Activated CD8-positive, alpha-beta memory T cell treated with anti-CD3 and anti-CD28 coated beads for 36 hours (primary cell): Measurements from ENCODE around the gene TEDC2. TPM values are rescaled to one million over a fixed set of nuclear protein-coding genes. Genes with fewer than 3 reads are reported as not detected.

ENCODE experiments used
- CTCF ChIA-PET: fragments of 350-600 bp; sonication (Branson Sonifier 250); formaldehyde crosslinking; loops from one replicate; lab custom pipeline; 2021; ENCODE audit warnings: antibody characterized with exemption; lab: Charles Lee
- POLR2A ChIA-PET: fragments of 350-600 bp; sonication (Branson Sonifier 250); formaldehyde crosslinking; loops from one replicate; lab custom pipeline; 2021; ENCODE audit warnings: antibody characterized with exemption; lab: Charles Lee
- total RNA-seq, 2 experiments: library from RNA; stranded (reverse); gene quantifications; one replicate each; pipeline ENCODE4 v1.2.3, GENCODE V29; 2021

Gene TEDC2
- total RNA-seq, 2 experiments from 2014 or later = 33.3 to 38.5 TPM

- CTCF ChIA-PET = interaction anchor here (1.1 to 2.8 kb wide), 2 partner anchors 12 to 19 kb away, joined by 4 to 9 read pairs; no protein-coding TSS in a partner anchor
- POLR2A ChIA-PET = interaction anchor here (0.6 to 1.5 kb wide), 3 partner anchors 18 to 45 kb away, joined by 3 to 7 read pairs (median 5); partner anchors contain the start of gene CEMP1
Observed at GRCh38 chr16:2513405-2514332, 53.8 kb downstream of the TEDC2 start, which contains the start of gene ATP6V0C. ATP6V0C (plus strand) TSS chr16:2513952; CDS start chr16:2514104, 152 bp downstream.

Other genes starting within 250 kb of the TEDC2 start
- 10 to 100 TPM; 12.6 to 13.3 TPM for gene BRICD5, start 249.2 kb upstream of the TEDC2 start, total RNA-seq
- 10 to 100 TPM; 31.6 to 32.6 TPM for gene PGP, start 245.3 kb upstream of the TEDC2 start, total RNA-seq
- 10 to 100 TPM; 25.6 to 29.4 TPM for gene E4F1, start 236.5 kb upstream of the TEDC2 start, total RNA-seq
- gene DNASE1L2, start 223.7 kb upstream of the TEDC2 start, total RNA-seq = 1 to 10 TPM; 1.3 to 1.4 TPM
- 10 to 100 TPM; 35.6 to 36.6 TPM for gene ECI1, start 208.5 kb upstream of the TEDC2 start, total RNA-seq
- gene RNPS1, start 192.0 kb upstream of the TEDC2 start, total RNA-seq = 100 to 1,000 TPM; 370 to 387 TPM
- 1 to 10 TPM; 6.9 to 7.4 TPM for gene ABCA3, start 119.4 kb upstream of the TEDC2 start, total RNA-seq
- gene CCNF, start 30.7 kb upstream of the TEDC2 start, total RNA-seq = 10 to 100 TPM; 36.5 to 38.7 TPM
- not detected for gene NTN3, start 11.2 kb downstream of the TEDC2 start, total RNA-seq
- gene TBC1D24, start 15.0 kb downstream of the TEDC2 start, total RNA-seq = 10 to 100 TPM; 36.1 to 38.2 TPM
- gene ATP6V0C, start 53.8 kb downstream of the TEDC2 start, total RNA-seq = 100 to 1,000 TPM; 147 to 148 TPM
- gene AMDHD2, start 60.3 kb downstream of the TEDC2 start, total RNA-seq = 10 to 100 TPM; 37.8 to 42.3 TPM
- not detected for gene CEMP1, start 71.3 kb downstream of the TEDC2 start, total RNA-seq
- 10 to 100 TPM; 47.9 to 49.2 TPM for gene PDPK1, start 77.9 kb downstream of the TEDC2 start, total RNA-seq
- gene KCTD5, start 222.4 kb downstream of the TEDC2 start, total RNA-seq = 10 to 100 TPM; 52.4 to 53.6 TPM